HFFc6 (cell line): ENCODE data around the gene RNF214. TPM values are rescaled to one million over a fixed set of nuclear protein-coding genes. Genes with fewer than 3 reads are reported as not detected.
"Not testable (repeated sequence)": the region's sequence is repeated elsewhere in the genome, so short reads cannot be mapped to it uniquely, and the experiment has no call there.

Experiments
- DNase-seq: peaks from one replicate; pipeline ENCODE4 v3.0.0-alpha.2; 2018
- H3K27ac Mint-ChIP-seq: 2 replicates; pipeline ENCODE4 v1.8.0; 2020; ENCODE audit warnings: mild to moderate bottlenecking, mixed read lengths
- H3K27me3 Mint-ChIP-seq: 2 replicates; pipeline ENCODE4 v1.8.0; 2021; ENCODE audit warnings: mild to moderate bottlenecking, moderate library complexity, mixed read lengths; ENCODE audit not compliant: insufficient read depth
- H3K36me3 Mint-ChIP-seq: 2 replicates; pipeline ENCODE4 v1.8.0; 2021; ENCODE audit warnings: low read depth, mixed read lengths
- H3K4me1 Mint-ChIP-seq: 2 replicates; pipeline ENCODE4 v1.8.0; 2020; ENCODE audit warnings: low read depth, mixed read lengths
- H3K4me3 Mint-ChIP-seq: 2 replicates; pipeline ENCODE4 v1.8.0; 2020; ENCODE audit warnings: mild to moderate bottlenecking, moderate library complexity, mixed read lengths
- H3K9me3 Mint-ChIP-seq: 2 replicates; pipeline ENCODE4 v1.8.0; 2020; ENCODE audit warnings: mild to moderate bottlenecking, mixed read lengths
- CTCF ChIP-seq: fragments of 200-600 bp; sonication (generic); IDR thresholded peaks from 2 replicates; pipeline ENCODE4 v1.5.0; 2021; ENCODE audit warnings: antibody characterized with exemption, mild to moderate bottlenecking
- total RNA-seq, 6 experiments: library from RNA; stranded (reverse); fragmentation: NEBNext Ultra II Directional; extraction: Animal tissue kit (Norgen Biotek cat#: 25700); gene quantifications; 2 replicates in 1 of 6; 3 replicates in 5 of 6; pipeline ENCODE4 v1.2.3, GENCODE V29; 2021

RNF214 gene
- total RNA-seq, 6 experiments from 2014 or later, result 17.7 to 25.6 (median 22.1) TPM

GRCh38 chr11:117256573-117256972 lies 24.1 kb downstream of the RNF214 start:
- Mint-ChIP-seq H3K36me3 (peaks cover 41% of the 10 kb centered on the region), H3K4me1 (peaks cover 43% of the 10 kb centered on the region), H3K9me3 (no peaks in the 10 kb centered on the region), H3K4me3 (no peak overlapping the region), H3K27ac (peak overlapping the region; percentile 7; the same call in 1 of the 2 replicates), H3K27me3 (peaks cover 4% of the 10 kb centered on the region)
- peak; percentile 59 for DNase-seq
- no peak for TF ChIP-seq CTCF

DNA sequence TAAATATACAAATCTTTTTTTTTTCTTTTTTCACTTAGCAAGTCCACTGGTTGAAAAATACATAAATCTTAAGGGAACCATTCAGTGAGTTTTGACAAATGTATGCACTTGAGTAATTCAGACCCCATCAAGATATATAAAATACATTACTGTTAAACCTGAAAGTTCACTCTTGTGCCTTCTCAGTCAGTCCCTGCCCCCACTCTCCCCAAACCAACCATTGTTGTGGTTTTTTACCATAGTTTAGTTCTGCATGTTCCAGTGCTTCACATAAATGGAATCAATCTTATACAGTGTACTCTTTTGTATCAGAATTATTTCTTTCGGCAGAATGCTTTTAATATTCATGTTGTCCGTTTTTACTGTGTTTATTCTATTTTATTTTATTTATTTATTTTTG lies 26.1 kb downstream of the RNF214 start:
- H3K4me3 Mint-ChIP-seq, result no peak overlapping the region
- H3K27me3 Mint-ChIP-seq, result peaks cover 2% of the 10 kb centered on the region; the same call in 1 of the 2 replicates
- no peaks in the 10 kb centered on the region for H3K9me3 Mint-ChIP-seq
- no peak for TF ChIP-seq CTCF
- H3K4me1 Mint-ChIP-seq, result peaks cover 43% of the 10 kb centered on the region
- no peak for DNase-seq
- no peak overlapping the region for H3K27ac Mint-ChIP-seq
- peaks cover 42% of the 10 kb centered on the region for H3K36me3 Mint-ChIP-seq

- H3K27me3 Mint-ChIP-seq, result peaks cover 2% of the 10 kb centered on the region; the same call in 1 of the 2 replicates
- TF ChIP-seq CTCF, result no peak
- DNase-seq, result peak; percentile 68
- H3K9me3 Mint-ChIP-seq, result no peaks in the 10 kb centered on the region
- peak overlapping the region; percentile 71 for H3K27ac Mint-ChIP-seq
- peaks cover 34% of the 10 kb centered on the region for H3K36me3 Mint-ChIP-seq
- peak overlapping the region; percentile 36 for H3K4me3 Mint-ChIP-seq
- H3K4me1 Mint-ChIP-seq, result peaks cover 43% of the 10 kb centered on the region
Observed at GRCh38 chr11:117259417-117259816, 26.9 kb downstream of the RNF214 start.

- peaks cover 29% of the 10 kb centered on the region for H3K36me3 Mint-ChIP-seq
- H3K4me1 Mint-ChIP-seq, result peaks cover 13% of the 10 kb centered on the region
- H3K27ac Mint-ChIP-seq, DNase-seq, H3K4me3 Mint-ChIP-seq, H3K27me3 Mint-ChIP-seq, H3K9me3 Mint-ChIP-seq: not testable (repeated sequence)
Observed at GRCh38 chr11:117264624-117265323, 32.3 kb downstream of the RNF214 start.

GRCh38 chr11:117265745-117266144 lies 33.3 kb downstream of the RNF214 start:
- H3K9me3 Mint-ChIP-seq, result no peaks in the 10 kb centered on the region
- no peak for TF ChIP-seq CTCF
- no peaks in the 10 kb centered on the region for H3K27me3 Mint-ChIP-seq
- H3K36me3 Mint-ChIP-seq, result peaks cover 24% of the 10 kb centered on the region
- no peak overlapping the region for H3K4me3 Mint-ChIP-seq
- H3K4me1 Mint-ChIP-seq, result peaks cover 8% of the 10 kb centered on the region
- DNase-seq, result no peak
- H3K27ac Mint-ChIP-seq, result no peak overlapping the region

- TF ChIP-seq CTCF, result no peak
- no peak overlapping the region for H3K4me3 Mint-ChIP-seq
- peaks cover 3% of the 10 kb centered on the region; the same call in 1 of the 2 replicates for H3K27me3 Mint-ChIP-seq
- DNase-seq, result no peak
- peaks cover 30% of the 10 kb centered on the region for H3K4me1 Mint-ChIP-seq
- no peaks in the 10 kb centered on the region for H3K9me3 Mint-ChIP-seq
- no peak overlapping the region for H3K27ac Mint-ChIP-seq
- H3K36me3 Mint-ChIP-seq, result peaks cover 38% of the 10 kb centered on the region
Observed at GRCh38 chr11:117269856-117270255, 37.4 kb downstream of the RNF214 start.
